SU-DHL-6 (cell line): Measurements from ENCODE around the gene BMX.

Experiments
- H2AFZ ChIP-seq: fragments of 200-600 bp; sonication (generic); 2 replicates; pipeline ENCODE4 v1.6.1; 2014; ENCODE audit warnings: low read depth, mild to moderate bottlenecking, moderate library complexity, mixed read lengths, antibody characterized with exemption, low read length; ENCODE audit not compliant: severe bottlenecking
- H3F3A ChIP-seq: fragments of 200-600 bp; shearing (Covaris generic); 2 replicates; pipeline ENCODE4 v1.6.0; 2016; ENCODE audit warnings: antibody characterized with exemption, mild to moderate bottlenecking; ENCODE audit not compliant: insufficient read depth
- H3K27ac ChIP-seq: fragments of 200-600 bp; sonication (generic); 2 replicates; pipeline ENCODE4 v1.5.1; 2016; ENCODE audit warnings: low read depth, mild to moderate bottlenecking, low read length, moderate library complexity, mixed read lengths
- H3K27me3 ChIP-seq: fragments of 200-600 bp; sonication (generic), shearing (Covaris generic); 2 replicates; pipeline ENCODE4 v1.6.0; 2014; ENCODE audit warnings: mild to moderate bottlenecking, low read length
- H3K36me3 ChIP-seq: fragments of 200-600 bp; sonication (generic); 2 replicates; pipeline ENCODE4 v1.6.1; 2014; ENCODE audit warnings: mild to moderate bottlenecking, low read length, mixed read lengths
- H3K4me2 ChIP-seq: fragments of 300-600, 200-600 bp; shearing (Covaris generic), sonication (generic); 2 replicates; pipeline ENCODE4 v1.6.0; 2014; ENCODE audit warnings: low read length, low read depth, mild to moderate bottlenecking; ENCODE audit not compliant: poor library complexity, severe bottlenecking
- H3K4me3 ChIP-seq: fragments of 200-600 bp; sonication (generic); 2 replicates; pipeline ENCODE4 v1.5.1; 2014; ENCODE audit warnings: antibody characterized with exemption, low read length, mild to moderate bottlenecking, mixed read lengths; ENCODE audit not compliant: insufficient read depth, poor library complexity, severe bottlenecking
- H3K79me2 ChIP-seq: fragments of 200-600 bp; sonication (generic); 2 replicates; pipeline ENCODE4 v1.6.1; 2014; ENCODE audit warnings: mild to moderate bottlenecking, low read length, moderate library complexity; ENCODE audit not compliant: insufficient read depth
- H3K9ac ChIP-seq: fragments of 200-600 bp; sonication (generic); 2 replicates; pipeline ENCODE4 v1.7.0; 2014; ENCODE audit warnings: mild to moderate bottlenecking, low read length
- H3K9me2 ChIP-seq: fragments of 200-600 bp; sonication (generic); replicated peaks from 2 replicates; pipeline ENCODE4 v1.6.1; 2014; ENCODE audit warnings: low read length; ENCODE audit not compliant: insufficient read depth
- H3K9me3 ChIP-seq: fragments of 200-600 bp; sonication (generic); 2 replicates; pipeline ENCODE4 v1.6.1; 2014; ENCODE audit warnings: low read length, mixed read lengths; ENCODE audit not compliant: insufficient read depth
- H4K20me1 ChIP-seq: fragments of 200-600 bp; sonication (generic); 2 replicates; pipeline ENCODE4 v1.6.1; 2014; ENCODE audit warnings: low read depth, mild to moderate bottlenecking, antibody characterized with exemption, low read length, moderate library complexity, mixed read lengths
- CTCF ChIP-seq: fragments of 200-600 bp; sonication (generic); IDR thresholded peaks from one replicate; pipeline ENCODE4 v1.5.1; 2017; ENCODE audit warnings: antibody characterized with exemption, mild to moderate bottlenecking, low read length, moderate library complexity; ENCODE audit not compliant: insufficient read depth, poor library complexity, severe bottlenecking
- EZH2phosphoT487 ChIP-seq: fragments of 200-600 bp; sonication (generic), shearing (Covaris generic); conservative IDR thresholded peaks from 2 replicates; pipeline ENCODE4 v1.6.1; 2018; ENCODE audit warnings: mild to moderate bottlenecking, antibody characterized with exemption, low read length, moderate library complexity, mixed read lengths

The BMX gene

GRCh38 chrX:15497865-15498264, 2.7 kb upstream of the BMX start:
- Histone ChIP-seq H3K27ac (no peak overlapping the region), H3K4me3 (no peak overlapping the region), H2AFZ (no peak overlapping the region), H3K9ac (no peak overlapping the region), H3K36me3 (no peaks in the 10 kb centered on the region), H3K9me3 (no peaks in the 10 kb centered on the region), H3K9me2 (no peaks in the 10 kb centered on the region), H4K20me1 (no peaks in the 10 kb centered on the region), H3F3A (no peaks in the 10 kb centered on the region), H3K27me3 (no peaks in the 10 kb centered on the region), H3K79me2 (no peaks in the 10 kb centered on the region), H3K4me2 (no peak overlapping the region)
- TF ChIP-seq CTCF (peak; percentile 15), EZH2phosphoT487 (no peak)

GRCh38 chrX:15498741-15499140, 1.9 kb upstream of the BMX start:
- Histone ChIP-seq H3F3A (no peaks in the 10 kb centered on the region), H3K27ac (no peak overlapping the region), H3K27me3 (no peaks in the 10 kb centered on the region), H3K9me3 (no peaks in the 10 kb centered on the region), H3K4me2 (no peak overlapping the region), H3K4me3 (no peak overlapping the region), H4K20me1 (no peaks in the 10 kb centered on the region), H3K9ac (no peak overlapping the region), H3K36me3 (no peaks in the 10 kb centered on the region), H3K79me2 (no peaks in the 10 kb centered on the region), H2AFZ (no peak overlapping the region), H3K9me2 (no peaks in the 10 kb centered on the region)
- TF ChIP-seq CTCF: no peak
- no peak for TF ChIP-seq EZH2phosphoT487

GRCh38 chrX:15499976-15500375, 631 bp upstream of the BMX start:
- Histone ChIP-seq H3K9me2 (no peaks in the 10 kb centered on the region), H2AFZ (no peak overlapping the region), H3K9me3 (no peaks in the 10 kb centered on the region), H3K4me3 (no peak overlapping the region), H3K27me3 (no peaks in the 10 kb centered on the region), H3F3A (no peaks in the 10 kb centered on the region), H3K36me3 (no peaks in the 10 kb centered on the region), H3K79me2 (no peaks in the 10 kb centered on the region), H3K9ac (no peak overlapping the region), H4K20me1 (no peaks in the 10 kb centered on the region), H3K27ac (no peak overlapping the region), H3K4me2 (no peak overlapping the region)
- no peak for TF ChIP-seq CTCF
- no peak for TF ChIP-seq EZH2phosphoT487
